ENCODE data around the gene VTI1A.

GRCh38 chr10:112815269-112816032 lies 368.4 kb downstream of the VTI1A start:
- TF ChIP-seq POLR2A (IDR thresholded peaks at IDR 0.05): no peak
- TF ChIP-seq, protein P1, sequence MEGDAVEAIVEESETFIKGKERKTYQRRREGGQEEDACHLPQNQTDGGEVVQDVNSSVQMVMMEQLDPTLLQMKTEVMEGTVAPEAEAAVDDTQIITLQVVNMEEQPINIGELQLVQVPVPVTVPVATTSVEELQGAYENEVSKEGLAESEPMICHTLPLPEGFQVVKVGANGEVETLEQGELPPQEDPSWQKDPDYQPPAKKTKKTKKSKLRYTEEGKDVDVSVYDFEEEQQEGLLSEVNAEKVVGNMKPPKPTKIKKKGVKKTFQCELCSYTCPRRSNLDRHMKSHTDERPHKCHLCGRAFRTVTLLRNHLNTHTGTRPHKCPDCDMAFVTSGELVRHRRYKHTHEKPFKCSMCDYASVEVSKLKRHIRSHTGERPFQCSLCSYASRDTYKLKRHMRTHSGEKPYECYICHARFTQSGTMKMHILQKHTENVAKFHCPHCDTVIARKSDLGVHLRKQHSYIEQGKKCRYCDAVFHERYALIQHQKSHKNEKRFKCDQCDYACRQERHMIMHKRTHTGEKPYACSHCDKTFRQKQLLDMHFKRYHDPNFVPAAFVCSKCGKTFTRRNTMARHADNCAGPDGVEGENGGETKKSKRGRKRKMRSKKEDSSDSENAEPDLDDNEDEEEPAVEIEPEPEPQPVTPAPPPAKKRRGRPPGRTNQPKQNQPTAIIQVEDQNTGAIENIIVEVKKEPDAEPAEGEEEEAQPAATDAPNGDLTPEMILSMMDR (IDR thresholded peaks at IDR 0.05): no peak

All from breast epithelium (tissue), 3 donors.